Right atrium auricular region (tissue), 2 donors: Measurements from ENCODE around the gene CHMP2B. TPM values are rescaled to one million over a fixed set of nuclear protein-coding genes. Genes with fewer than 3 reads are reported as not detected.
"Not testable (repeated sequence)": the region's sequence is repeated elsewhere in the genome, so short reads cannot be mapped to it uniquely, and the experiment has no call there.

ENCODE experiments used
- DNase-seq: peaks from one replicate; pipeline ENCODE4 v3.0.0-alpha.2; 2019; ENCODE audit warnings: low spot score
- H3K27ac ChIP-seq, 2 donors: fragments of 200-600 bp; sonication (generic); 1 replicate in 1 of 2; 2 replicates in 1 of 2; pipeline ENCODE4 v1.5.1; 2016 to 2019
- H3K27me3 ChIP-seq, 2 donors: fragments of 200-600 bp; sonication (generic); one replicate each; pipeline versions ENCODE4 v1.5.1 to v1.6.0; 2017 to 2019
- H3K36me3 ChIP-seq: fragments of 200-600 bp; sonication (generic); one replicate; pipeline ENCODE4 v1.5.1; 2016
- H3K4me1 ChIP-seq, 2 donors: fragments of 200-600 bp; sonication (generic); one replicate each; pipeline versions ENCODE4 v1.5.1 to v1.6.0; 2017 to 2019
- H3K4me3 ChIP-seq, 2 donors: fragments of 200-600 bp; sonication (generic); 1 replicate in 1 of 2; 2 replicates in 1 of 2; pipeline ENCODE4 v1.5.1; 2017 to 2019; ENCODE audit warnings: mild to moderate bottlenecking in 1 of 2, moderate library complexity in 1 of 2
- H3K9me3 ChIP-seq, 2 donors: fragments of 200-600 bp; sonication (generic); one replicate each; pipeline ENCODE4 v1.5.1; 2019
- CTCF ChIP-seq, 2 donors: fragments of 200-600 bp; sonication (generic); IDR thresholded peaks; one replicate each; pipeline ENCODE4 v1.5.1; 2019; ENCODE audit warnings: antibody characterized with exemption in 2 of 2
- total RNA-seq, 2 donors: library from RNA; depleted of rRNA; stranded (reverse); fragments of >200 nt; gene quantifications; one replicate each; pipeline ENCODE4 v1.1.0, GENCODE V29; 2016

The CHMP2B gene
- total RNA-seq, 2 donors from 2014 or later, result 30.7 to 32.4 TPM

- no peak for DNase-seq
- peaks cover 0 to 22% of the 10 kb centered on the region in 2 donors for H3K4me1 ChIP-seq
- no peaks in the 10 kb centered on the region for H3K9me3 ChIP-seq
- peak overlapping the region; percentile 80 to 98 for H3K4me3 ChIP-seq
- H3K36me3 ChIP-seq, result no peaks in the 10 kb centered on the region
- H3K27ac ChIP-seq, result no peak overlapping the region
- no peaks in the 10 kb centered on the region for H3K27me3 ChIP-seq
- TF ChIP-seq CTCF (IDR thresholded peaks at IDR 0.05), result no peak
Measured at GRCh38 chr3:87228316-87228715, 1.2 kb downstream of the CHMP2B start.

DNA sequence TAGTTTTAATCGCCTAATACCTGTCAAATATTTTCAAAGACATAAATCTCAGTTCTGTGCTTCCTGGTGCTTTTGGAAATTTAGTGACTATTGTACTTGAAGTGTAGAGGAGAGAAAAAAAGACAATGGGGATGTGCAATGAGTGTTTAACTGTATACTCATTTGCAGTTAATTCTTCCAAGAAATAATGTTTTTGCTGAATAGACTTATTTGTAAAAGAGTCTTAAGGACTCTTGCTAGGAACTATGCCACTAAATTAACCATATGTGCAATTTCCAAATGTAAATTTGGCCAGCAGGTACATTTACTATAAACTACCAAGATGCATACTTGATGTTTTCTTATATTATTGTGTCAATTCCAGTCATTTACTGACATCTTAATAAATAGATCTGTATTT is 2.0 kb downstream of the CHMP2B start:
- DNase-seq, result no peak
- H3K27ac ChIP-seq, result no peak overlapping the region
- no peaks in the 10 kb centered on the region for H3K27me3 ChIP-seq
- no peaks in the 10 kb centered on the region for H3K9me3 ChIP-seq
- no peaks in the 10 kb centered on the region for H3K36me3 ChIP-seq
- no peak for TF ChIP-seq CTCF (IDR thresholded peaks at IDR 0.05)
- H3K4me3 ChIP-seq, result no peak overlapping the region
- H3K4me1 ChIP-seq, result peaks cover 0 to 22% of the 10 kb centered on the region in 2 donors

DNA sequence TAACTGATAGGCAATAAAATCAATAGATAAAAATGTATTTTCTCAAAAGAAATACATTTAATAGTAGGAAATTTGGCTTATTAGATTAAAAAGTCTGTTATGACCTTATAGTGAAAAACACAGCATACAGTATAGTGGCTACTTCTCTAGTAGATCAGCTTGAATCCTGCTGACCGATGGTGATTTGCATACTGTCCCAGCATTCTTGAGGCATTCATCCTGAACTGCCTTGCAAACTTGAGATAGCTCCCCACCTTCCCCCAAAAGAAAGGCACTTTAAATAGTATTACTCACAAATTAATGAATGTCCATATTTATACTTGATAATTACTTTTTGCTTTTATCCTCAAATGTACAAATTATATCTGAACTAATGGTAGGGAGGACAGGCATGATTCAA is 6.7 kb downstream of the CHMP2B start:
- no peak overlapping the region for H3K4me3 ChIP-seq
- TF ChIP-seq CTCF (IDR thresholded peaks at IDR 0.05), result no peak
- H3K4me1 ChIP-seq, result peaks cover 0 to 7% of the 10 kb centered on the region in 2 donors
- H3K27ac ChIP-seq, result no peak overlapping the region
- no peaks in the 10 kb centered on the region for H3K36me3 ChIP-seq
- DNase-seq, result no peak
- no peaks in the 10 kb centered on the region for H3K27me3 ChIP-seq
- H3K9me3 ChIP-seq, result no peaks in the 10 kb centered on the region

DNA sequence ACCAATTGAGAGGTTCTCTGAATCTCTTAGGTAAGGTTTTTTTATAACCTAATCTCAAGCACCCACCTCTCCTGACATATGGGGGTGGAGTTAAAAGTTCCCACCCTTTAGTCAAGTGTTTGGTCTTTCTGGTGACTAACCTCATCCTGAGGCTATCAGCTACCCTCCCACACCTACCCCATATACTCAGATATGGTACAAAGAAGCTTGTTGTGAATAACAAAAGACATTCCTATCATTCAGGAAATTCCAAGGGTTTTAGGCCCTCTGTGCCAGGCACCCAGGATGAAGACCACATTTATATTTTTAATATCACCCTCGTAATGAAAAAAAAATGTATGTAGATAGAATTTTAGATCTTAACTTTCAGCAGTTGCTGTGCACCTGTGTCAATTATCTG is 9.0 kb downstream of the CHMP2B start:
- TF ChIP-seq CTCF (IDR thresholded peaks at IDR 0.05), result no peak
- no peak for DNase-seq
- Histone ChIP-seq H3K27me3 (no peaks in the 10 kb centered on the region), H3K36me3 (no peaks in the 10 kb centered on the region), H3K9me3 (no peaks in the 10 kb centered on the region), H3K27ac (no peak overlapping the region), H3K4me3 (no peak overlapping the region), H3K4me1 (no peaks in the 10 kb centered on the region)

DNA sequence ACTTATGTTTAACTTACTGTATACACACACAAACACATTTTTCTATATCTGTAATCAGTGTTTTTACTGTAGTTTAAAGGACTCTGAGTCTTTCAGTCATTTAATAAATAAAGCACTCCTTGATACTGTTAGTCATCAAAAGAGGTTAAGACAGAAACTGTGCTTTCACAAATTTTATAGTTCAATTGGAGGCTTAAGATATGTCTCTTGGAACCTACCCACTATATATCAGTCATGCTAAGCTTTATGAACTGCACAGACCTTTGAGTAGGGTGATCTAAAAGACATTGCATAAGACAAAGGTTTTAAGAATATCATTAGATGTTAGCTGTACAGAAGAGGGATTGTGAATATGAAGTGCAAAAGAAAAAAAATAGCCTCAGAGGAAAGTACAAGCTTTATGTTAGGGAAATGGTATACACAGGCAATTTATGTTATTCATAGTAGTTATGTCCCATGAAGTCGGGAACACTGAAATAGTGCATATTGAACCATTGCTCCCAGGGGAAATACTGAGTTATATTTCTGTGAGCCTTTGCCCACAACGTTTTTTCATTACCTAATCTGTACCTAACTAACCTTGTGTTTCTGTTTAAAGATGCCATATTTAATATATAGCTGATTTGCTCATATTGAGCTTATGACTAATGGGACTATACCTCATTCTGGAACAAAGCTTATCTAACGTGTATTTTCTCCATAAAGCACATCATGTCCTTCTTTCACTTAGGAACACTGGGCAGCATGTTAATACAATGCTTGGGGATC is 19.7 kb downstream of the CHMP2B start:
- Histone ChIP-seq H3K9me3 (no peaks in the 10 kb centered on the region), H3K27me3 (no peaks in the 10 kb centered on the region), H3K27ac (no peak overlapping the region), H3K36me3 (peaks cover 24% of the 10 kb centered on the region), H3K4me3 (no peak overlapping the region), H3K4me1 (peaks cover 0 to 5% of the 10 kb centered on the region in 2 donors)
- no peak for TF ChIP-seq CTCF (IDR thresholded peaks at IDR 0.05)
- DNase-seq, result no peak

DNA sequence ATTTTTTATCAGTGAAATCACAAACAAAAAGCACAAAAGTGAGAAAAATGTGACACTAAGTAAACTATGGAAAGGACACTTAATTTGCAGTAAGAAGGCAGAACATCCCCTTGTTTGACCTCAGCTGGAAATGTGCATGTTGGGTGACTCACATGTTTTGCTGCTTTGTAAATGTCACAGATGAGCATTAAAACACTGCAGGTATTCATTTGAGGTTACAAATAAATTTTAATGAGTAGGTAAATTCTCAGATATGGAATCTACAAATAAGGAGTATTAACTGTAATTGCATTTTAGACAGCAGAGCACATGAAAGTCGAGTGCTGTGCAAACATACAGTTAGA is 20.3 kb downstream of the CHMP2B start:
- Histone ChIP-seq H3K4me1 (peaks cover 0 to 5% of the 10 kb centered on the region in 2 donors), H3K27ac (no peak overlapping the region), H3K36me3 (peaks cover 24% of the 10 kb centered on the region), H3K9me3 (no peaks in the 10 kb centered on the region), H3K4me3 (no peak overlapping the region), H3K27me3 (no peaks in the 10 kb centered on the region)
- DNase-seq, result no peak
- no peak for TF ChIP-seq CTCF (IDR thresholded peaks at IDR 0.05)

- not testable (repeated sequence) for H3K9me3 ChIP-seq, H3K4me3 ChIP-seq, H3K27me3 ChIP-seq, DNase-seq, H3K27ac ChIP-seq, H3K4me1 ChIP-seq
- H3K36me3 ChIP-seq, result peaks cover 24% of the 10 kb centered on the region
Measured at GRCh38 chr3:87248231-87248630, 21.1 kb downstream of the CHMP2B start.
